MM.1S (cell line): ENCODE measurements around the gene SLC5A11.

Experiments
- DNase-seq: peaks from one replicate; pipeline ENCODE4 v3.0.0-alpha.2; 2015
- H2AFZ ChIP-seq: fragments of 300-600 bp; sonication (generic); 2 replicates; pipeline ENCODE4 v1.6.0; 2016; ENCODE audit warnings: antibody characterized with exemption, low read length
- H3F3A ChIP-seq: fragments of 300-600 bp; sonication (generic); 2 replicates; pipeline ENCODE4 v1.6.1; 2016; ENCODE audit warnings: mild to moderate bottlenecking, antibody characterized with exemption, low read length, moderate library complexity, mixed read lengths; ENCODE audit not compliant: insufficient read depth
- H3K27ac ChIP-seq: fragments of 300-600 bp; sonication (generic); 2 replicates; pipeline ENCODE4 v1.5.1; 2016; ENCODE audit warnings: mild to moderate bottlenecking, low read length
- H3K27me3 ChIP-seq: fragments of 300-600 bp; sonication (generic); replicated peaks from 2 replicates; pipeline ENCODE4 v1.6.0; 2016; ENCODE audit warnings: low read length; ENCODE audit not compliant: insufficient read depth
- H3K36me3 ChIP-seq: fragments of 300-600 bp; sonication (generic); replicated peaks from 2 replicates; pipeline ENCODE4 v1.6.1; 2016; ENCODE audit warnings: mild to moderate bottlenecking, low read length, mixed read lengths; ENCODE audit not compliant: insufficient read depth
- H3K4me1 ChIP-seq: fragments of 300-600 bp; sonication (generic); 2 replicates; pipeline ENCODE4 v1.6.1; 2016; ENCODE audit warnings: low read length, mixed read lengths
- H3K4me2 ChIP-seq: fragments of 300-600 bp; sonication (generic); 2 replicates; pipeline ENCODE4 v1.6.0; 2016; ENCODE audit warnings: low read depth, low read length
- H3K4me3 ChIP-seq: fragments of 300-600 bp; sonication (generic); 2 replicates; pipeline ENCODE4 v1.5.1; 2016; ENCODE audit warnings: low read length, mixed read lengths
- H3K79me2 ChIP-seq: fragments of 300-600 bp; sonication (generic); 2 replicates; pipeline ENCODE4 v1.6.1; 2016; ENCODE audit warnings: mixed run types, low read length, mixed read lengths
- H3K9ac ChIP-seq: fragments of 300-600 bp; sonication (generic); 2 replicates; pipeline ENCODE4 v1.6.1; 2016; ENCODE audit warnings: low read length, mixed read lengths
- H3K9me2 ChIP-seq: fragments of 300-600 bp; sonication (generic); replicated peaks from 2 replicates; pipeline ENCODE4 v1.6.1; 2016; ENCODE audit warnings: mild to moderate bottlenecking, low read length, mixed read lengths; ENCODE audit not compliant: insufficient read depth
- H3K9me3 ChIP-seq: fragments of 300-600 bp; sonication (generic); replicated peaks from 2 replicates; pipeline ENCODE4 v1.6.1; 2016; ENCODE audit warnings: mild to moderate bottlenecking, low read length, mixed read lengths; ENCODE audit not compliant: insufficient read depth
- H4K20me1 ChIP-seq: fragments of 300-600 bp; sonication (generic); 2 replicates; pipeline ENCODE4 v1.6.1; 2016; ENCODE audit warnings: mild to moderate bottlenecking, low read length, moderate library complexity, mixed read lengths; ENCODE audit not compliant: insufficient read depth
- CTCF ChIP-seq: fragments of 300-600 bp; sonication (generic); IDR thresholded peaks from 2 replicates; pipeline ENCODE4 v1.5.1; 2016; ENCODE audit warnings: antibody characterized with exemption, low read length, mixed read lengths
- EZH2 ChIP-seq: fragments of 300-600 bp; sonication (generic); optimal IDR thresholded peaks from 2 replicates; pipeline ENCODE3; 2017; ENCODE audit warnings: low read depth, mild to moderate bottlenecking, antibody characterized with exemption, low read length, mixed read lengths
- EZH2phosphoT487 ChIP-seq: fragments of 300-600 bp; sonication (generic); IDR thresholded peaks from 2 replicates; pipeline ENCODE4 v1.6.1; 2018; ENCODE audit warnings: antibody characterized with exemption, low read length

The SLC5A11 gene

DNA sequence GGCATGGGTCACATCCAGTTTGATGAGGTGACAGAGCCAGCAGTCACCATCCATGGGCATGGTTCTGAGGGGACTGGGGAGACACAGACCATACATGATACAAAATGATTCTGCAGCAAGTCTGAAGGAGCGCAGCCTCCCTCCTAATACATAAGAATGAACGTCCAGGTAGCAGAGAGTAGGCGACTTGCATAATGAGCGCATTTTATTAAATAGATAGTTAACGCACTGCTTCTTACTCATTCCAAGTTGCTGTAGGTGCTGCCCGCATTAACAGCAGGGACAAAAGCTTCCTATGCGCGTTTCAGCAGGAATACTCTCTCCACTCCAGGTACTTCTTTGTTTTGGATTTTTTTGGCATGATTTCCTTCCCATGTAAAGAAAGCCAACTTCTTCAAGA lies 73.8 kb downstream of the SLC5A11 start:
- Histone ChIP-seq H2AFZ (no peak overlapping the region), H3K9me2 (no peaks in the 10 kb centered on the region), H3K36me3 (no peaks in the 10 kb centered on the region), H3K27me3 (no peaks in the 10 kb centered on the region), H3K9ac (no peak overlapping the region), H3K4me2 (no peak overlapping the region), H3K79me2 (no peaks in the 10 kb centered on the region), H3F3A (no peaks in the 10 kb centered on the region), H3K9me3 (no peaks in the 10 kb centered on the region), H3K27ac (no peak overlapping the region), H3K4me3 (no peak overlapping the region), H3K4me1 (no peaks in the 10 kb centered on the region), H4K20me1 (no peaks in the 10 kb centered on the region)
- TF ChIP-seq EZH2phosphoT487 (no peak), CTCF (no peak), EZH2 (no peak)
- no peak for DNase-seq

DNA sequence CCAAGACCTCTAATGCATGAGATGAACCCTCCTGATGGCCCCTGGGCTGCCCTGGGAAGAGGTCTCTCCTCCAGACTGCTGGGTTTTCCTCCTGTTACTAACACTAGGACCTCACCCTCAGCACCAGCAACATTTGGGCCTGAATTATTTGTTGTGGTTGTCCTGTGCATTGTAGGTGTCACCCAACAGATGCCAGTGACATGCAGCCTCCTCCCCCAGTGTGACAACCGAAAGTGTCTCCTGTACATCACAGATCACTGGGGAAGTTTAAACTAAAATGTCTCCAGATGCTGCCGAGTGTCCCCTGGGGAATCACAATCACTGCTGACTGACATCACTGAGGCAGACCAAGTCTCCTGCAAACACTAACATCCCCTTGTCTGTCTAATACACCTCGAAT lies 74.8 kb downstream of the SLC5A11 start:
- no peak overlapping the region for H2AFZ ChIP-seq

DNA sequence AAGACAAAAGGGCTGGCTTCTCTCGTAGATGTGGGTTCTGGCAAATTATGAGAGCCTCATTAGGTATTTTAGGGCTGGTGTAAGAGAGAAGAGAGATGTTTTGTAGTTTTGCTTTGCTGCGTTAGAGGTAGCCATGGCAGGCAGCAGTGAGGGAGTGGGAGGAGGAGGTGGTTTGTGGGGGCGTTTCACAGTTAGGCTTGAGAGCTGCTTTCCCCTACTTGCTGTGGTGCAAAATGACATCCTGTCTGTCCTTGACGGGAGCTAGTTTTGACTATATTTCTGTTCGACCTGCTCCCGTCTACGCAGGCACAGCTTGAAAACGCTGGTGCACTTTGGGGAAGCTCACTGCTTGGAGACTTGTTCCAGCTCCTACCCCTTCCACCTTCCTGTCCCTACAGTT lies 75.5 kb downstream of the SLC5A11 start:
- H3K36me3 ChIP-seq = no peaks in the 10 kb centered on the region
- H3K9me2 ChIP-seq = no peaks in the 10 kb centered on the region
- no peak overlapping the region for H3K4me3 ChIP-seq
- TF ChIP-seq CTCF = no peak
- TF ChIP-seq EZH2phosphoT487 = no peak
- TF ChIP-seq EZH2 = no peak
- H3K9ac ChIP-seq = no peak overlapping the region
- no peaks in the 10 kb centered on the region for H3K27me3 ChIP-seq
- no peaks in the 10 kb centered on the region for H3K79me2 ChIP-seq
- no peaks in the 10 kb centered on the region for H3K4me1 ChIP-seq
- no peaks in the 10 kb centered on the region for H4K20me1 ChIP-seq
- H2AFZ ChIP-seq = no peak overlapping the region
- H3K27ac ChIP-seq = no peak overlapping the region
- no peak overlapping the region for H3K4me2 ChIP-seq
- no peaks in the 10 kb centered on the region for H3K9me3 ChIP-seq
- no peak for DNase-seq
- no peaks in the 10 kb centered on the region for H3F3A ChIP-seq

More for the DNA sequence above, 74.8 kb downstream of the SLC5A11 start:
- H3F3A ChIP-seq = no peaks in the 10 kb centered on the region
- no peaks in the 10 kb centered on the region for H3K79me2 ChIP-seq
- no peaks in the 10 kb centered on the region for H3K36me3 ChIP-seq
- no peak overlapping the region for H3K4me2 ChIP-seq
- no peak overlapping the region for H3K9ac ChIP-seq
- DNase-seq = no peak
- H3K4me1 ChIP-seq = no peaks in the 10 kb centered on the region
- H3K27me3 ChIP-seq = no peaks in the 10 kb centered on the region
- no peaks in the 10 kb centered on the region for H3K9me3 ChIP-seq
- no peak overlapping the region for H3K4me3 ChIP-seq
- H3K9me2 ChIP-seq = no peaks in the 10 kb centered on the region
- TF ChIP-seq EZH2phosphoT487 (no peak), CTCF (no peak), EZH2 (no peak)
- no peaks in the 10 kb centered on the region for H4K20me1 ChIP-seq
- no peak overlapping the region for H3K27ac ChIP-seq
